ENCODE results near the gene PCF11. TPM values are rescaled to one million over a fixed set of nuclear protein-coding genes. Genes with fewer than 3 reads are reported as not detected.

PCF11 gene
- total RNA-seq, 1 experiment from 2014 or later, result 77.5 TPM

DNA sequence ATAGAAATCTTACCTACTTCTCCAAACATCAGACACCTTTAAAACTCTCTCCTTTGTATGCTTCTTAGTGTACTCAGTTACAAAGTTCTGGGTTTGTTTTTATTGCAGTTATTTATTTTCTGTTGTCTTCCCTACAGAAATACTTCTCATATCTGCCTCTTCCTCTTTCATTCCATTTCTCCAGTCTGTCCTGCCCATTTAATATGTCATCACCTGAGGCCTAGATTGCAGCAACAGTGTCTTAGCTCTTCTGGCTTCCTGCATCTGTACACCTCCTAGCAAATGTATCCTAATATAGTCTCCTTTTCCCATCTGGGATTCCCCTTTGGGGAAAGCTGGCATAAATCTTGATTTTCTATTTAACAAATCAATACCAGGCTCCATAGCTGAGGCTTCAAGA is 34.9 kb upstream of the PCF11 start:
- Histone ChIP-seq H3K27ac (ENCODE audit: low read depth, low read length, poor library complexity, severe bottlenecking) (no peak overlapping the region), H3K9me3 (ENCODE audit: low read depth, low read length, poor library complexity, severe bottlenecking) (no peaks in the 10 kb centered on the region), H3K27me3 (replicated peaks; ENCODE audit: insufficient read depth, low read depth, low read length, poor library complexity) (no peaks in the 10 kb centered on the region), H3K4me1 (ENCODE audit: insufficient read depth, low read length, poor library complexity, severe bottlenecking) (no peaks in the 10 kb centered on the region), H3K36me3 (ENCODE audit: insufficient read depth, low read length, poor library complexity, severe bottlenecking) (no peaks in the 10 kb centered on the region), H3K4me3 (ENCODE audit: low read depth, low read length, poor library complexity, severe bottlenecking) (no peak overlapping the region)
- DNase-seq (ENCODE audit: low spot score), result no peak
- intact Hi-C loops (cut with micrococcal nuclease; ENCODE audit: unreplicated experiment), result no loop called here
- TF ChIP-seq, protein P1, sequence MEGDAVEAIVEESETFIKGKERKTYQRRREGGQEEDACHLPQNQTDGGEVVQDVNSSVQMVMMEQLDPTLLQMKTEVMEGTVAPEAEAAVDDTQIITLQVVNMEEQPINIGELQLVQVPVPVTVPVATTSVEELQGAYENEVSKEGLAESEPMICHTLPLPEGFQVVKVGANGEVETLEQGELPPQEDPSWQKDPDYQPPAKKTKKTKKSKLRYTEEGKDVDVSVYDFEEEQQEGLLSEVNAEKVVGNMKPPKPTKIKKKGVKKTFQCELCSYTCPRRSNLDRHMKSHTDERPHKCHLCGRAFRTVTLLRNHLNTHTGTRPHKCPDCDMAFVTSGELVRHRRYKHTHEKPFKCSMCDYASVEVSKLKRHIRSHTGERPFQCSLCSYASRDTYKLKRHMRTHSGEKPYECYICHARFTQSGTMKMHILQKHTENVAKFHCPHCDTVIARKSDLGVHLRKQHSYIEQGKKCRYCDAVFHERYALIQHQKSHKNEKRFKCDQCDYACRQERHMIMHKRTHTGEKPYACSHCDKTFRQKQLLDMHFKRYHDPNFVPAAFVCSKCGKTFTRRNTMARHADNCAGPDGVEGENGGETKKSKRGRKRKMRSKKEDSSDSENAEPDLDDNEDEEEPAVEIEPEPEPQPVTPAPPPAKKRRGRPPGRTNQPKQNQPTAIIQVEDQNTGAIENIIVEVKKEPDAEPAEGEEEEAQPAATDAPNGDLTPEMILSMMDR (conservative IDR thresholded peaks at IDR 0.05; ENCODE audit: low read depth, low read length), result no peak
- TF ChIP-seq EZH2 (IDR thresholded peaks at IDR 0.05; ENCODE audit: borderline replicate concordance, low read depth, low read length, poor library complexity, severe bottlenecking), result no peak
- ChIA-PET POLR2A (ENCODE audit: low non-redundant PET) (no interaction called here), CTCF (no interaction called here)
- no TSS peak for BruUV-seq (replicated peaks)

DNA sequence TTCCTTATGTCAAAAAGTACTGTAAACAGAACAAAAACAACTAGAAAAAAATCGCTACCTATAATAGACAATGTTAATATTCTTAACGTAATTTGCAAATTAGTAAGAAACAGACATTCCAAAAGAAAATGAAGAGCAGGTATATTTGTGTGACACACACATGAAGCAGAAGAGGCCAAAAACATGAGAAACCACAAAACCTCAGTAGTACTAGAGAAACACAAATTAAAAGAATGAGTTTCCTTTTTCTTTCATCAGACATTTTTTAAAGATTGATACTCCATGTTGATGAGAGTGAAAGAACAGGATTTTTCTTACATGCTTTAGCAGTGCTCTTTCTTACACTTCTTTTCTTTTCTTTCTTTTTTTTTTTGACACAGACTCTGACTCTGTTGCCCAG is 34.2 kb upstream of the PCF11 start:
- H3K27ac ChIP-seq (ENCODE audit: low read depth, low read length, poor library complexity, severe bottlenecking), result no peak overlapping the region
- no TSS peak for BruUV-seq (replicated peaks)
- no peaks in the 10 kb centered on the region for H3K4me1 ChIP-seq (ENCODE audit: insufficient read depth, low read length, poor library complexity, severe bottlenecking)
- intact Hi-C loops (cut with micrococcal nuclease; ENCODE audit: unreplicated experiment), result no loop called here
- H3K9me3 ChIP-seq (ENCODE audit: low read depth, low read length, poor library complexity, severe bottlenecking), result no peaks in the 10 kb centered on the region
- no peak for TF ChIP-seq EZH2 (IDR thresholded peaks at IDR 0.05; ENCODE audit: borderline replicate concordance, low read depth, low read length, poor library complexity, severe bottlenecking)
- TF ChIP-seq, protein P1 (conservative IDR thresholded peaks at IDR 0.05; ENCODE audit: low read depth, low read length), result no peak
- no peaks in the 10 kb centered on the region for H3K27me3 ChIP-seq (replicated peaks; ENCODE audit: insufficient read depth, low read depth, low read length, poor library complexity)
- DNase-seq (ENCODE audit: low spot score), result no peak
- H3K4me3 ChIP-seq (ENCODE audit: low read depth, low read length, poor library complexity, severe bottlenecking), result no peak overlapping the region
- POLR2A ChIA-PET (ENCODE audit: low non-redundant PET), result no interaction called here
- CTCF ChIA-PET, result no interaction called here
- no peaks in the 10 kb centered on the region for H3K36me3 ChIP-seq (ENCODE audit: insufficient read depth, low read length, poor library complexity, severe bottlenecking)

DNA sequence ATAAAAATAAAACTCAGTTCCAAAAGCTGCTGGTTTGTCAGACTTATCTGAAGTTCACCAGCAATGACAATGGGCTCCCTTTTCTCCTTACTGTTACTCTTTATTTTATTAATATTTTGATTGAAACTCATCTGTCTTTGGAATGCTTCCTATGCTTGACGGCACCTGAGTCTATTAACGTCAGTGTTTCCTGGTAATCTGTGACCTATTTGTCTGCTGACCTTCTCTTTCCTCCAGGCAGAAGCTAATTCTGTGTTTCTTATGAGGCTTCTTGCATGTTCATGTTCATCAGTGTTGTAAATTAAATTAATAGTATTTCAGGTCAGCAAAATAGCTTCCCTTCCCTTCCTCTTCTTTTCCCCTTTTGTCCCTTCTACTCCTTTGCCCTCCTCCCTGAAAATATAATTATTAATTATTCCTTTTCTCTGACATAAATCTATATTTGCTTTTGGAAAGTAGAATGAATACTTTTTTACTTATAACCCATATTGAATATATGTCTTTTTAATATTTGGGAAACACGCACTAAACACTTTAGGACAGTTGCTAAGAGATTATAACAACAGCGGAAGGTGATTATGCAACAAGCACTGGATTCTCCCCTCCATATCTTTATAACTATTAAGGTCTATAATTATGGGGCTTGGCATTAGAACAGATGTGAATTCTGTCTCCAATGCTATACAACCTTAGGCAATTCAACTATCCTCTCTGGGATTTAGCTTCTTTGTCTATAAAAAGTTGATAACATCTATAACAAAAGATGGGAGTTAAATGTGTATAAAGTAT is 32.1 kb upstream of the PCF11 start:
- CTCF ChIA-PET, result no interaction called here
- no peaks in the 10 kb centered on the region for H3K9me3 ChIP-seq (ENCODE audit: low read depth, low read length, poor library complexity, severe bottlenecking)
- H3K4me3 ChIP-seq (ENCODE audit: low read depth, low read length, poor library complexity, severe bottlenecking), result no peak overlapping the region
- POLR2A ChIA-PET (ENCODE audit: low non-redundant PET), result no interaction called here
- intact Hi-C loops (cut with micrococcal nuclease; ENCODE audit: unreplicated experiment), result no loop called here
- H3K4me1 ChIP-seq (ENCODE audit: insufficient read depth, low read length, poor library complexity, severe bottlenecking), result no peaks in the 10 kb centered on the region
- no TSS peak for BruUV-seq (replicated peaks)
- no peak for DNase-seq (ENCODE audit: low spot score)
- H3K27me3 ChIP-seq (replicated peaks; ENCODE audit: insufficient read depth, low read depth, low read length, poor library complexity), result no peaks in the 10 kb centered on the region
- TF ChIP-seq, protein P1 (conservative IDR thresholded peaks at IDR 0.05; ENCODE audit: low read depth, low read length), result no peak
- H3K27ac ChIP-seq (ENCODE audit: low read depth, low read length, poor library complexity, severe bottlenecking), result no peak overlapping the region
- H3K36me3 ChIP-seq (ENCODE audit: insufficient read depth, low read length, poor library complexity, severe bottlenecking), result no peaks in the 10 kb centered on the region
